Left colon (tissue), 2 donors: ENCODE data around the gene GPN2. TPM values are rescaled to one million over a fixed set of nuclear protein-coding genes. Genes with fewer than 3 reads are reported as not detected.

Experiments
- ATAC-seq: fragments of 200-7000 bp; cut with Tn5 transposase; one replicate; pipeline ENCODE4 v1.9.1; 2020; ENCODE audit warnings: mild to moderate bottlenecking, moderate library complexity
- DNase-seq, 2 donors: peaks; one replicate each; pipeline ENCODE4 v3.0.0-alpha.2; 2020
- intact Hi-C, 2 donors: fragments of 100-400 bp; cut with DNase I in 1 of 2; cut with micrococcal nuclease in 1 of 2; formaldehyde crosslinking; loops; one replicate each; pipeline versions ENCODE4 v1.11.2 to v1.14.0; 2022; cut with DNase I, micrococcal nuclease
- long read RNA-seq: library from polyadenylated mRNA; unstranded; transcript quantifications from one replicate; pipeline ENCODE4 v2.0.0, GENCODE V29; 2021
- total RNA-seq, 2 donors: library from RNA; stranded (reverse); fragmentation: NEBNext Ultra II Directional; extraction: Animal tissue kit (Norgen Biotek cat#: 25700); gene quantifications; one replicate each; pipeline ENCODE4 v1.2.1, GENCODE V29; 2021
- donor health status: DM: no; HTN: no; CAD: no.
- donor health status: DM: yes; HTN: yes; CAD: no.

The GPN2 gene
- total RNA-seq, result 10 to 100 TPM; 33.8 to 38.8 TPM
- long read RNA-seq, full-length matches to known transcripts, result 20 of 24 reads
- long read RNA-seq, partial matches to known transcripts, result 1 of 24 reads
- long read RNA-seq, other reads (novel, unspliced or antisense), result 3 of 24 reads

- intact Hi-C loops, result no loop called here
- DNase-seq (peak; percentile 83 to 88), ATAC-seq (peak; percentile 95)
These were observed at the start of gene GPN2 for GRCh38 chr1:26889551-26890466. Gene GPN2 (minus strand): TSS chr1:26890283. CDS start chr1:26890096, 187 bp downstream.

DNA sequence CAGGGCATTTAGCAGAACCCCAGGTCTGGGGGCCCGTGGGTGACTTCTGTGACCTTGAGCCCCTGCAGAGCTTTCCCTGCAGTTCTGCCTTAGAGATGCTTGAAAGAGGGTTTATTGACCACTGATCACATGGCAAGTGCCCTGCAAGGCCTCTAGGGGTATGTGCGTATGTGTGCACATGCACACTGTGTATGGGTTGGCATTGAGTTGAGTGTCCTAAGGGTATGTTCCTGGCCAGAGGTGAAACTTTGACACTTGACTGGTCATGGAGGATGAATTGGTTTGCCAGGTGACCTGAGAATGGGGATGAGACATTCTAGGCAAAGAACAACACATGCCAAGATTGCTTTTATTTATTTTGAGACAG, 48.6 kb upstream of the GPN2 start:
- ATAC-seq, result no peak
- intact Hi-C loops, result no loop called here

DNA sequence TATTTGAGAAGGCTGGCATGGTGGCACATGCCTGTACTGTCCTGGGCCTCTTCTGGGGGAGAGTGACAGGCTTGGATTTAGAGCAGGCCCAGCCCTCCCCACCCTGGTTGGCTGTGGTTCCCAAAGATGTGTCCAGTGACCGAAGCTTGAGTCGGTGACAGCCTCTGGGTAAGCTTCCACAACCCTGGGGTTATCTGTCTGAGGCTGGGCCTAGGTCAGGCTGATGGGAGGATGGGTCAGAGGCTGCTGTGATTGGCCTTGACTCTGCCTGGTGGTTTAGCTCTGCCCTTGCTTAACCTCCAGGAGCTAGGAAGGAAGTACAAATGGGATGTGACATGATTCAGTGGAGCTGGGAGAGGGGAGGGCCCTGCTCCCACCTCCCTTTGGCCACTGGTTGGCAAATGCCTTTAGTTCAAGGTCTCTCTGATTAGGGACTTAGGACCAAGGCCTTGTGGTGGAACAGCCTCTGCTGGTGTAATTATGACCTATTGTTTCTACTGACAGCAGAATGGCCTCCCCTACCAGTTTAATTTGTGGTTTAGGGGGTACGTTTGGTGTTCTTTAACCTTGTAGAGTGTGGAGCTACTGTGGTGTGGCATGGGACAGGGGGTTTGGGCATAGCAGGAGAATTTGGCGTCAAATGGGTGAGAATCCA, 48.0 kb upstream of the GPN2 start:
- intact Hi-C loops, result no loop called here
- ATAC-seq (peak; percentile 32), DNase-seq (no peak)

More for the DNA sequence above, 48.6 kb upstream of the GPN2 start:
- DNase-seq, result no peak

- intact Hi-C loops, result no loop called here
- DNase-seq (no peak), ATAC-seq (no peak)
These were observed 46.7 kb upstream of the GPN2 start for GRCh38 chr1:26936823-26937222.

DNA sequence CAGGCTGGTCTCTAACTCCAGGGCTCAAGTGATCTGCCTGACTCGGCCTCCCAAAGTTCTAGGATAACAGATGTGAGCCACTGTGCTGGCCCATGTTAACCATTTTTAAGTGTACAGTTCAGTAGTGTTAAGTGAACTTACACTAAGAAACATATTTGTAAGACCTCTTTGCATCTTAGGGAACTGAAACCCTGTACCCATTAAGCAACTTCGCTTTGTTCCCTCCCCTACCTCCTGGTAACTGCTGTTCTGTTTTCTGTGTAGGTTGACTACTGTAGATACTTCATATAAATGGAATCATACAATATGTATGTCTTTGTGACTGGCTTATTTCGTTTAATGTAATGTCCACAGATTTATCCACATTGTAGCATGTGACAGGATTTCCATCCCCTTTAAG, 42.4 kb upstream of the GPN2 start:
- DNase-seq (no peak), ATAC-seq (no peak)
- intact Hi-C loops, result no loop called here

- no peak for ATAC-seq
- no peak for DNase-seq
- intact Hi-C loops, result no loop called here
These were observed 33.6 kb upstream of the GPN2 start for GRCh38 chr1:26923711-26924110.

- no peak for DNase-seq
- no peak for ATAC-seq
- intact Hi-C loops, result no loop called here
These were observed 32.8 kb upstream of the GPN2 start for GRCh38 chr1:26922901-26923300.

- DNase-seq (no peak), ATAC-seq (no peak)
- intact Hi-C loops, result no loop called here
These were observed 32.3 kb upstream of the GPN2 start for GRCh38 chr1:26922431-26922729.

GRCh38 chr1:26921540-26922430, 31.7 kb upstream of the GPN2 start, which contains the start of gene NUDC:
Gene NUDC (plus strand): TSS chr1:26921743. CDS start chr1:26921849, 106 bp downstream.
- intact Hi-C loops, result no loop called here
- DNase-seq, result peak; percentile 97
- ATAC-seq, result peak; percentile 98

GRCh38 chr1:26921126-26921539, 31.1 kb upstream of the GPN2 start:
- peak; percentile 9 for ATAC-seq

DNA sequence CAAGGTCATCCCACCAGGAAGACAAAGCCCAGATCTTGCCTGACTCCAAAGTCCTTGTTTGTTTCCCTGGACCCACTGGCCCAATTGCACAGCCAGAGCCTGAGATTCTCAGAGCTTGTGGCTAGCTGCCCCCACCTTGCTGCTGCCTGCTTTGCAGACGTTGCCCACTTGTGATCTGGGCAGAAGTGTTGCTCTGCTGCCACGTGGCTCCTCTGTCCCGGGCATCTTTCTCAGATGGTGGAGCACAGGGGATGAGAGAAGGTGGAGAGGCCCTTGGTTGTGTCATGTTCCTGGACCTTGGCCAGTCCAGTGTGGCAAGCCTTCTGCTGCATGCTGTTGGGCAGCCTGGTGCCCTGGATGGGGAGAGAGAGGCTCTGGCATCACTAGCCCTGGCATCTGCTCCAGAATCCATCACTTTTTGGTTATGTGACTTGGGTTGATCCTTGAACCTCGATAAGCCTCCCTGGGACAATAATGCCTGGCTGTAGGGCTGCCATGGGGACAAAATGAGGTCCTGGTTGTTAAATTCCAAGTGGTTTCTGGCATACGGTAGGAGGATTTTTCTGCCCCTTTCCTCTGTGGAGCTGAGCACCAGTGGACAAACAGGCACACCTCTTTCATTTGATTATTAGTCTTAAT, 25.2 kb upstream of the GPN2 start:
- no peak for ATAC-seq
- DNase-seq, result no peak
- intact Hi-C loops, result no loop called here

More at GRCh38 chr1:26921126-26921539, 31.1 kb upstream of the GPN2 start:
- DNase-seq, result peak in 1 of 2 donors; percentile 43
- intact Hi-C loops, result no loop called here

DNA sequence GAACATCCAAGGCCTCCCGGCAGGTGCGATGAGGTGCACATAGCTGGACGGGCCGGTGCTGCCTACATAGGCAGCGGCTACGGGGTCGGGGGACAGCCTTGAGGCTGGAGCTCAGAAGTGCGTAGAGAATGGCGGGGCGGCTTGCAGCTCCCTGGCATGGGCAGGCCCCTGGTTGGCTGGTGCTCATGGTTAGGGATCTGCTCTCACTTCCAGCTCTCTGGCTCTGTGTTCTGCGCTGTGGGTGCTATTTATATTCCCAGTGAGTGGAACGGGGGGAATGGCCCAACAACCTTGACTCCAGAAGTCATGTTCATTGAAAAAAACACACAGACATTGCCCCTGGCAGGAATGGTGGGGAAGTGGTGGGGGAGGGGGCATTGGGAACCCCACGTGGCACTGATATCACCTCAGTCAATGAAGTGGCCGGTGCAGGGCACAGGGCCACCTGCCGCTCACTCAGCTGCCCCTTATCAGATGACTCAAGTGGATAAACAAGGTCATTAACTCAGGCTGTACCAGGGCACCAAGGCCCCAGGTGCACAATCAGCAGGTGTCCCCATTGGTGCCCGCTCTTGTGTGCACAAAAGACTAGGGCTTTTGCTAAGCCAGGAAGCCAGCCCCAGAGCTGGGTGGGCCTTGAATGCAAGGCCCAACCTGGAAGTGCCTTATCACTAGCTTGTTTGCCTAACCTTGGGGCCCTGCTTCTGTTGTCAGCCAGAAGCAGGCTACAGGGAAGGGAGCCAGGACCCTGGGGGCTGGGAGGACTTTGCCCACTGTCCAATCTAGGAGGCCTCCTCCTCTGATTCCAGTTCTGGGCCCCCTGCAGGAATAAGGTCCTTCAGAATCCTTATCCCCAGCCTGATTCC, 23.9 kb upstream of the GPN2 start, which contains the start of gene NR0B2:
TSS of gene NR0B2 (minus strand) at position 222 of the 866 bp plus-strand sequence. CDS start at position 187, 35 bp downstream.
- ATAC-seq, result peak; percentile 84
- intact Hi-C loops, result no loop called here

DNA sequence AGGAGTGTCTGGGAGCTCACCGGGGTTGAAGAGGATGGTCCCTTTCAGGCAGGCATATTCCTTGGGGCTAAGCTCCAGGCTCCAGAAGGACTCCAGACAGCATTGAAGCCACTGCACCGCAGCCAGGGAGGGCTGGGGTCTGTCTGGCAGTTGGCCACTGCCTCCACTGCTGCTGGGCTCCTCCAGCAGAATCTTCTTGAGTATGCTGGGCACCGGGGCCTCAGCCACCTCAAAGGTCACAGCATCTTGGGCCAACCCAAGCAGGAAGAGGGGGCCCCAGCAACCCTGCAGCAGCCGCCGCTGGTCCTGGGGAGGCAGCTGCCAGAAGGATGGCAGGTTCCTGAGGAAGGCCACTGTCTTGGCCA, 23.3 kb upstream of the GPN2 start:
- no peak for ATAC-seq

More for the DNA sequence above, 23.9 kb upstream of the GPN2 start, which contains the start of gene NR0B2:
- DNase-seq, result peak; percentile 75 to 92

GRCh38 chr1:26912147-26912490, 22.0 kb upstream of the GPN2 start:
- DNase-seq (no peak), ATAC-seq (no peak)
- intact Hi-C loops, result no loop called here

More for the DNA sequence above, 23.3 kb upstream of the GPN2 start:
- intact Hi-C loops, result no loop called here
- no peak for DNase-seq

GRCh38 chr1:26911399-26912146, 21.5 kb upstream of the GPN2 start:
- no peak for DNase-seq
- no peak for ATAC-seq
- intact Hi-C loops, result no loop called here

DNA sequence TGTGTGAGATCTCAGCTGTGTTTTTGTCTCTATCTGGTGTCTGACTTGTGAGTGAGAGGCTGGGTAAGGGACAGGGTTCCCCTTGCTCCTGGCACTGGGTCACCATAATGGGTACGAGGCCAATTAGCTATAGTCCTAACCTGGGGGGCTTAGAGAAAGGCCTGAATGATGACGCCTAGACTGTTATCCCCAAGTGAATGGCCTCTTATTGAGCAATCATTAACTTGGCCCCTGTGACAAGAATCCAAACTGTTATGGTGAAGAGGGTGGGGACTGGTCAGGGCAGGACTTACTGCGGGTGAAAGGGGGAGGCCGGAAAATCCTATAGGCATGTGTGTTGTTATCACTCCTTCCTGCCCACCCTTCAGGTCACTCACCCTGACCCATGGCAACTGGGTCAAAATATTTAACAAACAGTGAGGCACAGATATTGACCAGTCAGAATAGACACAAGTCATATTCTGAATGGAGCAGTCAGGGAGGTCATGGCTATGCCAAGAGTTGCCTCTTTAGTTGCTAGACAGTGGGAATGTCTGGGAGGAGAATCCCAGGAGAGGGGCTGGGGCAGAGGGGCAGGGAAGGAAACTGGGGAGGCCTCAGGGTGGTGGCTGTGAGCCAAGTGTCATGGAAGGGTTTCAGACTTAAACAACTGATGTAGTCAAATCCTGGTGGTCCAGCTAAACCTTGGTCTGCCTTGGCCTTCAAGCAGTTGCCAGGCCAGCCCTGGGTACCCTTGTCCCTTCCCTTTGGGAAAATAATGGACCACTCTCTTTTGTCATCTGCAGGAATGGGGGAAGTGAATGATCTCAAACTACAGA, 20.5 kb upstream of the GPN2 start:
- peak; percentile 40 for ATAC-seq
- no peak for DNase-seq
- intact Hi-C loops, result no loop called here
